ENCODE data around the gene KLHDC2.
A peak's percentile ranks its signal among the peaks of the same experiment; 100 is the strongest.
"Not testable (repeated sequence)": the region's sequence is repeated elsewhere in the genome, so short reads cannot be mapped to it uniquely, and the experiment has no call there.

Gene KLHDC2

GRCh38 chr14:49745191-49745590 lies 22.8 kb upstream of the KLHDC2 start:
- no peak for TF ChIP-seq CTCF (IDR thresholded peaks at IDR 0.05; ENCODE audit: borderline replicate concordance, insufficient read depth, low read depth, low read length)
- H3K4me3 ChIP-seq (ENCODE audit: low read depth, low read length), result no peak overlapping the region

GRCh38 chr14:49746476-49746875 lies 21.5 kb upstream of the KLHDC2 start:
- H3K4me3 ChIP-seq (ENCODE audit: low read depth, low read length), result not testable (repeated sequence)

GRCh38 chr14:49754570-49755097 lies 13.3 kb upstream of the KLHDC2 start:
- H3K4me3 ChIP-seq (ENCODE audit: low read depth, low read length), result no peak overlapping the region
- TF ChIP-seq CTCF (IDR thresholded peaks at IDR 0.05; ENCODE audit: borderline replicate concordance, insufficient read depth, low read depth, low read length), result no peak

- no peak for TF ChIP-seq CTCF (IDR thresholded peaks at IDR 0.05; ENCODE audit: borderline replicate concordance, insufficient read depth, low read depth, low read length)
- no peak overlapping the region for H3K4me3 ChIP-seq (ENCODE audit: low read depth, low read length)
These were observed 12.6 kb upstream of the KLHDC2 start for GRCh38 chr14:49755378-49755777.

- no peak for TF ChIP-seq CTCF (IDR thresholded peaks at IDR 0.05; ENCODE audit: borderline replicate concordance, insufficient read depth, low read depth, low read length)
These were observed 6.0 kb upstream of the KLHDC2 start for GRCh38 chr14:49761839-49762551.

GRCh38 chr14:49766839-49767238 lies 1.1 kb upstream of the KLHDC2 start:
- TF ChIP-seq CTCF (IDR thresholded peaks at IDR 0.05; ENCODE audit: borderline replicate concordance, insufficient read depth, low read depth, low read length), result no peak

More at GRCh38 chr14:49761839-49762551, 6.0 kb upstream of the KLHDC2 start:
- H3K4me3 ChIP-seq (ENCODE audit: low read depth, low read length), result no peak overlapping the region

GRCh38 chr14:49767270-49767570 lies 733 bp upstream of the KLHDC2 start:
- no peak for TF ChIP-seq CTCF (IDR thresholded peaks at IDR 0.05; ENCODE audit: borderline replicate concordance, insufficient read depth, low read depth, low read length)
- H3K4me3 ChIP-seq (ENCODE audit: low read depth, low read length), result peak overlapping the region; percentile 54

More at GRCh38 chr14:49766839-49767238, 1.1 kb upstream of the KLHDC2 start:
- H3K4me3 ChIP-seq (ENCODE audit: low read depth, low read length), result no peak overlapping the region
